ENCODE measurements around the gene LTBP1.

LTBP1 gene

DNA sequence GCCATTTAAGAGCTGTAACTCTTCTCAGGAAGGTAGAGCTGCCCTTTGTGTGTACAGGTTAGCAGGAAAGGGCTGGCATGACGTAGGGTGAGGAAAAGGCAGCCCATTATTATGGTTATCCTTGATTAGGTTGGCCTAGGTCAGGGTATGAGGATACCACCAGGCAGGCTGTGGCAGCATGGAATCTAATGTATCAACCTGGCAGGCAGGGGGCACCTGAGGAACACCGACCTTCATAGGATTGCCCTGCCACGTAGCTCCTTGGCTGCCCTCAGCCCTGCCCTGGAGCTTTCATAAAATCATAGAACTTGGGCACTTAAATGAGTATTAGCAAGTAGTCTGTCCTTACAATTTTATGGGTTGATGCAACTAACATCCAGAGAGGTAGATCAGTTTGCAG, 261.6 kb downstream of the LTBP1 start:
- Histone ChIP-seq H3K4me3 (ENCODE audit: severe bottlenecking) (no peak overlapping the region), H3K36me3 (ENCODE audit: low read depth) (no peaks in the 10 kb centered on the region), H3K27me3 (ENCODE audit: insufficient read depth, poor library complexity, severe bottlenecking) (no peaks in the 10 kb centered on the region), H3K4me1 (ENCODE audit: insufficient read depth, poor library complexity, severe bottlenecking) (peaks cover 29% of the 10 kb centered on the region), H3K9me3 (ENCODE audit: severe bottlenecking) (no peaks in the 10 kb centered on the region), H3K27ac (ENCODE audit: poor library complexity, severe bottlenecking) (no peak overlapping the region)
- DNase-seq (ENCODE audit: low spot score) (no peak), ATAC-seq (ENCODE audit: low read depth) (no peak)
- TF ChIP-seq, protein P1, sequence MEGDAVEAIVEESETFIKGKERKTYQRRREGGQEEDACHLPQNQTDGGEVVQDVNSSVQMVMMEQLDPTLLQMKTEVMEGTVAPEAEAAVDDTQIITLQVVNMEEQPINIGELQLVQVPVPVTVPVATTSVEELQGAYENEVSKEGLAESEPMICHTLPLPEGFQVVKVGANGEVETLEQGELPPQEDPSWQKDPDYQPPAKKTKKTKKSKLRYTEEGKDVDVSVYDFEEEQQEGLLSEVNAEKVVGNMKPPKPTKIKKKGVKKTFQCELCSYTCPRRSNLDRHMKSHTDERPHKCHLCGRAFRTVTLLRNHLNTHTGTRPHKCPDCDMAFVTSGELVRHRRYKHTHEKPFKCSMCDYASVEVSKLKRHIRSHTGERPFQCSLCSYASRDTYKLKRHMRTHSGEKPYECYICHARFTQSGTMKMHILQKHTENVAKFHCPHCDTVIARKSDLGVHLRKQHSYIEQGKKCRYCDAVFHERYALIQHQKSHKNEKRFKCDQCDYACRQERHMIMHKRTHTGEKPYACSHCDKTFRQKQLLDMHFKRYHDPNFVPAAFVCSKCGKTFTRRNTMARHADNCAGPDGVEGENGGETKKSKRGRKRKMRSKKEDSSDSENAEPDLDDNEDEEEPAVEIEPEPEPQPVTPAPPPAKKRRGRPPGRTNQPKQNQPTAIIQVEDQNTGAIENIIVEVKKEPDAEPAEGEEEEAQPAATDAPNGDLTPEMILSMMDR (IDR thresholded peaks at IDR 0.05; ENCODE audit: poor library complexity, severe bottlenecking), result no peak

DNA sequence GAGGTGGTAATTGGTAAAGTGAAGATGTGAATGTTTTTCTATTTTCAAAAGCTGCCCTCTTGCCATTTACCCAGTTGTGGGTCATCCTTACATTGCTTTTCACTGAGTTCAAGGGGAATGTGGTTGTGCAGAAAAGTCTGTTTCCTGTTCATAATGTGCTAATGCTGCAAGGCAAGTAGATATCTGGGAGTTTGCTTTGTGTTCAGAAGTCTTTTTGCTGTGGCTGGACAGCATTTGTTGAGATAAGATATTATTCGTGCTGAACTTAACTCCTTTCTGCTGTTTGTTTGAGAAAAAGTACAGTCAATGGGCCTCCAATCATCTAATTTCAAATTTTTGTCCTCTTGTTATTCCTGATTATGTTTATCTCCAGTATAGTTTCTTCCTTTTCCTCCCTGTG, 263.2 kb downstream of the LTBP1 start:
- Histone ChIP-seq H3K4me1 (ENCODE audit: insufficient read depth, poor library complexity, severe bottlenecking) (peaks cover 31% of the 10 kb centered on the region), H3K27ac (ENCODE audit: poor library complexity, severe bottlenecking) (peak overlapping the region; percentile 80), H3K9me3 (ENCODE audit: severe bottlenecking) (no peaks in the 10 kb centered on the region), H3K36me3 (ENCODE audit: low read depth) (no peaks in the 10 kb centered on the region), H3K4me3 (ENCODE audit: severe bottlenecking) (no peak overlapping the region), H3K27me3 (ENCODE audit: insufficient read depth, poor library complexity, severe bottlenecking) (no peaks in the 10 kb centered on the region)
- TF ChIP-seq, protein P1 (IDR thresholded peaks at IDR 0.05; ENCODE audit: poor library complexity, severe bottlenecking), result no peak
- no peak for ATAC-seq (ENCODE audit: low read depth)
- DNase-seq (ENCODE audit: low spot score), result no peak

DNA sequence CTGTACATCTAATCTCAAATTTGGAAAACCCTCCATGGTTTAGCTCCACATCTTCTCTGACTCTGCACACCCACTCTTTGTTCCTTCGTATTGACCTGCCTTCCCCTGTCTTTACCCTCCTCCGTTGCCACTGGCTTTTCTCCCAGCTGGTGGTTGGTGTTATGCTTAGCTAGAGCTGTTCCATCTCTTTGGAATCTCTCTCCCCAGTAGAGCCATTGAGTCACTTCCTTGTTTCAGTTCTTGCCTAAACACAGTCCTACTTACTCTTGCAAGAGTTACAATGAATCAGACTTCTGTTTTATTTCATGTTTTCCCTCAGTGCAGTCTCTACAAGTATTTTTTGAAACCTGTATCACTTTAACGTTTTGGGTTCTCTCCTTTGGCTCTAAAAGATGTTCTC, 263.9 kb downstream of the LTBP1 start:
- H3K4me3 ChIP-seq (ENCODE audit: severe bottlenecking), result no peak overlapping the region
- ATAC-seq (ENCODE audit: low read depth), result peak; percentile 94
- H3K4me1 ChIP-seq (ENCODE audit: insufficient read depth, poor library complexity, severe bottlenecking), result peaks cover 33% of the 10 kb centered on the region
- TF ChIP-seq, protein P1 (IDR thresholded peaks at IDR 0.05; ENCODE audit: poor library complexity, severe bottlenecking), result no peak
- no peaks in the 10 kb centered on the region for H3K36me3 ChIP-seq (ENCODE audit: low read depth)
- H3K9me3 ChIP-seq (ENCODE audit: severe bottlenecking), result no peaks in the 10 kb centered on the region
- H3K27me3 ChIP-seq (ENCODE audit: insufficient read depth, poor library complexity, severe bottlenecking), result no peaks in the 10 kb centered on the region
- DNase-seq (ENCODE audit: low spot score), result no peak
- H3K27ac ChIP-seq (ENCODE audit: poor library complexity, severe bottlenecking), result peak overlapping the region; percentile 80

DNA sequence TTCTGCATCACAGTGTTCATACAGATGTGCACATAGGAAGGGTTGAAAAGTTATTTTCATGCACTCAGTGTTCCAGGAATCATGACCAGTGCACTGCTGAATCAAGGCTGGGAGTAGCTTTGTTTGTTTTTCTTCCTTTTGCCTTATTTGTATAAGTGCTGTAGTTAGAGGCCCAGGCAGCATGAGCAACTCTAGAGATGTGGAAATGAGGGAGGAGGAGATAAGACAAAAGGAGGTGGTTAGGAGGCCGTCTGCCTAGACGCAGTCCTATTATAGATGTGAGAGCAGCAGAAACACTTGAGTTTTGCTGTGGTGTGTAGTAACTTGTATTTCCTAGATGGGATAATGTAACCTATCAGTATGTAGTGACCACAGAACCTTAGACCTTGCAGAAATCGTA, 265.4 kb downstream of the LTBP1 start:
- no peaks in the 10 kb centered on the region for H3K9me3 ChIP-seq (ENCODE audit: severe bottlenecking)
- H3K4me3 ChIP-seq (ENCODE audit: severe bottlenecking), result no peak overlapping the region
- no peak for DNase-seq (ENCODE audit: low spot score)
- TF ChIP-seq, protein P1 (IDR thresholded peaks at IDR 0.05; ENCODE audit: poor library complexity, severe bottlenecking), result no peak
- no peaks in the 10 kb centered on the region for H3K27me3 ChIP-seq (ENCODE audit: insufficient read depth, poor library complexity, severe bottlenecking)
- peak overlapping the region; percentile 80 for H3K27ac ChIP-seq (ENCODE audit: poor library complexity, severe bottlenecking)
- H3K4me1 ChIP-seq (ENCODE audit: insufficient read depth, poor library complexity, severe bottlenecking), result peaks cover 40% of the 10 kb centered on the region
- H3K36me3 ChIP-seq (ENCODE audit: low read depth), result no peaks in the 10 kb centered on the region
- peak; percentile 74 for ATAC-seq (ENCODE audit: low read depth)

DNA sequence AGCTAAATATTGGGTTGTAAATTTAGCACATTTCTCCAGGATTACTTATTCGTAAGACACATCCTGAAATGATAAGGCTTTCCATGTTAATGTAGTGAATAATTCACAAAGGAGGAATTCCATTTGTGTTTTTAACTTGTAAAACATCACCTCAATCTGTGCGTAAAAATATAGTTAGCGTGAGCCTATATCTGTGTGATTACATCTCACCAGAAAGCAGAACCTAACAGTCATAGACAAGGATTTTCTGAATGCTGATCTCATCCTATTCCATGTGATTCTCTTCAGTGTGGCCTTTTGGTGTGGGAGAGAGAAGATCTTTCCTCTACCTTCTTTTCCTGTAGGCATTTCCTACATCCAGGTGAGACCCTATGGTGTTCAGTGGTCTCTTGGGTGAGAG, 266.5 kb downstream of the LTBP1 start:
- Histone ChIP-seq H3K9me3 (ENCODE audit: severe bottlenecking) (no peaks in the 10 kb centered on the region), H3K4me1 (ENCODE audit: insufficient read depth, poor library complexity, severe bottlenecking) (peaks cover 40% of the 10 kb centered on the region), H3K4me3 (ENCODE audit: severe bottlenecking) (no peak overlapping the region), H3K27me3 (ENCODE audit: insufficient read depth, poor library complexity, severe bottlenecking) (no peaks in the 10 kb centered on the region), H3K36me3 (ENCODE audit: low read depth) (no peaks in the 10 kb centered on the region), H3K27ac (ENCODE audit: poor library complexity, severe bottlenecking) (no peak overlapping the region)
- TF ChIP-seq, protein P1 (IDR thresholded peaks at IDR 0.05; ENCODE audit: poor library complexity, severe bottlenecking), result no peak
- DNase-seq (ENCODE audit: low spot score) (no peak), ATAC-seq (ENCODE audit: low read depth) (no peak)

All from RWPE2 (cell line).